Heart left ventricle (tissue), 16 donors: ENCODE data around the gene TLE4. TPM values are rescaled to one million over a fixed set of nuclear protein-coding genes. Genes with fewer than 3 reads are reported as not detected.

Experiments used
- ATAC-seq, 4 donors: fragments of 200-7000 bp; cut with Tn5 transposase; one replicate each; pipeline ENCODE4 v1.9.1; 2020 to 2022; ENCODE audit warnings: moderate library complexity in 4 of 4, mild to moderate bottlenecking in 3 of 4, moderate number of reproducible peaks in 1 of 4
- DNase-seq, 5 donors: peaks; one replicate each; pipeline ENCODE4 v3.0.0-alpha.2; 2020
- H3K27ac ChIP-seq, 12 donors: fragments of 200-600 bp; sonication (generic) in 4 of 12; one replicate each; pipeline versions ENCODE4 v1.5.0 to v1.8.0; 2016 to 2022; ENCODE audit warnings: mild to moderate bottlenecking in 2 of 12
- H3K27me3 ChIP-seq, 9 donors: fragments of 200-600 bp; sonication (generic) in 2 of 9; one replicate each; pipeline versions ENCODE4 v1.5.1 to v1.8.0; 2016 to 2022; ENCODE audit warnings: mild to moderate bottlenecking in 3 of 9
- H3K36me3 ChIP-seq, 9 donors: fragments of 200-600 bp; sonication (generic) in 2 of 9; one replicate each; pipeline versions ENCODE4 v1.5.0 to v1.8.0; 2018 to 2022; ENCODE audit warnings: mild to moderate bottlenecking in 2 of 9
- H3K4me1 ChIP-seq, 12 donors: fragments of 200-600 bp; sonication (generic) in 4 of 12; one replicate each; pipeline versions ENCODE4 v1.5.0 to v1.8.0; 2016 to 2022; ENCODE audit warnings: mild to moderate bottlenecking in 3 of 12
- H3K4me3 ChIP-seq, 12 donors: fragments of 200-600 bp; sonication (generic) in 4 of 12; one replicate each; pipeline versions ENCODE4 v1.5.0 to v1.8.0; 2017 to 2022; ENCODE audit warnings: mild to moderate bottlenecking in 9 of 12, moderate library complexity in 4 of 12
- H3K9me3 ChIP-seq, 12 donors: fragments of 200-600 bp; sonication (generic) in 4 of 12; one replicate each; pipeline versions ENCODE4 v1.5.0 to v1.8.0; 2016 to 2022; ENCODE audit warnings: mild to moderate bottlenecking in 1 of 12
- POLR2A ChIP-seq, 2 donors: fragments of 450-650 bp; IDR thresholded peaks; one replicate each; pipeline ENCODE4 v1.6.1; 2017; ENCODE audit warnings: antibody characterized with exemption in 2 of 2, mild to moderate bottlenecking in 2 of 2, moderate library complexity in 2 of 2
- WGBS, 4 donors: extraction: QIAGEN DNeasy Blood & Tissue Kit in 2 of 4; methylation state at CpG; one replicate each; pipeline versions ENCODE4 v1.1.5 to v1.1.7; 2013 to 2018; 5-methylcytosine and 5-hydroxymethylcytosine counted together
- intact Hi-C, 10 donors: fragments of 100-400 bp; cut with DNase I; formaldehyde crosslinking; loops; one replicate each; pipeline versions ENCODE4 v1.11.1 to v1.14.2; 2022
- polyA plus RNA-seq, 2 donors: library from polyadenylated mRNA; stranded (reverse); fragments of 200-250 nt; gene quantifications; one replicate each; pipeline ENCODE4 v1.2.3, GENCODE V29; 2013
- total RNA-seq, 9 donors: library from RNA; depleted of rRNA in 2 of 9; stranded (reverse); fragments of >200 nt in 2 of 9; fragmentation: NEBNext Ultra II Directional in 3 of 9; extraction: Animal tissue kit (Norgen Biotek cat#: 25700) in 3 of 9; gene quantifications; one replicate each; pipeline versions ENCODE4 v1.1.0 to v1.2.4, GENCODE V29; 2016 to 2023
- TF ChIP-seq, protein P1 (sequence below), 12 donors: fragments of 200-600 bp; sonication (generic) in 4 of 12; IDR thresholded peaks; one replicate each; pipeline versions ENCODE4 v1.5.0 to v1.8.0; 2018 to 2022; ENCODE audit warnings: antibody characterized with exemption in 12 of 12, mild to moderate bottlenecking in 5 of 12
- donor health status: ischemic (EF 13 %, LVEDD 7.1; RV severe dilation, severe dysfunction).
- donor health status: healthy with polysubstance abuse.
- donor health status: DM: no; HTN: yes; CAD: no.
- donor health status: DM: no; HTN: no; CAD: no.
- donor health status: ischemic (EF 25% LVEDD 6.9; RV normal size, moderate dysfunction).
- donor health status: ischemic (EF 25% LVEDD 5.7; RV mildly dilated, moderate dysfunction).
- donor health status: healthy.
- donor health status: DM: yes; HTN: yes; CAD: no.
- donor health status: ischemic (EF 35%, LVEDD 5.7; RV mildly dilated, moderate dysfunction).
- donor health status: nonischemic (EF 11% LVEDD 7.7; RV severe dilation, severe dysfunction).
- donor health status: DM: yes; HTN: yes; CAD: no.
- donor health status: PGD.
- donor health status: ischemic (EF 29% LVEDD 5.4; RV normal size, mild dysfunction).
- donor health status: nonischemic (EF 23%, LVEDD 6.1; RV moderate dilation, normal function).

The TLE4 gene
- total and polyA plus RNA-seq, 11 donors = 3.7 to 23.9 (median 13.8) TPM

- no peaks in the 10 kb centered on the region for H3K9me3 ChIP-seq
- TF ChIP-seq, protein P1, sequence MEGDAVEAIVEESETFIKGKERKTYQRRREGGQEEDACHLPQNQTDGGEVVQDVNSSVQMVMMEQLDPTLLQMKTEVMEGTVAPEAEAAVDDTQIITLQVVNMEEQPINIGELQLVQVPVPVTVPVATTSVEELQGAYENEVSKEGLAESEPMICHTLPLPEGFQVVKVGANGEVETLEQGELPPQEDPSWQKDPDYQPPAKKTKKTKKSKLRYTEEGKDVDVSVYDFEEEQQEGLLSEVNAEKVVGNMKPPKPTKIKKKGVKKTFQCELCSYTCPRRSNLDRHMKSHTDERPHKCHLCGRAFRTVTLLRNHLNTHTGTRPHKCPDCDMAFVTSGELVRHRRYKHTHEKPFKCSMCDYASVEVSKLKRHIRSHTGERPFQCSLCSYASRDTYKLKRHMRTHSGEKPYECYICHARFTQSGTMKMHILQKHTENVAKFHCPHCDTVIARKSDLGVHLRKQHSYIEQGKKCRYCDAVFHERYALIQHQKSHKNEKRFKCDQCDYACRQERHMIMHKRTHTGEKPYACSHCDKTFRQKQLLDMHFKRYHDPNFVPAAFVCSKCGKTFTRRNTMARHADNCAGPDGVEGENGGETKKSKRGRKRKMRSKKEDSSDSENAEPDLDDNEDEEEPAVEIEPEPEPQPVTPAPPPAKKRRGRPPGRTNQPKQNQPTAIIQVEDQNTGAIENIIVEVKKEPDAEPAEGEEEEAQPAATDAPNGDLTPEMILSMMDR (IDR thresholded peaks at IDR 0.05) = no peak
- no peak for TF ChIP-seq POLR2A (IDR thresholded peaks at IDR 0.05)
- H3K36me3 ChIP-seq = peaks cover 0 to 13% (median 11%) of the 10 kb centered on the region in 9 donors
- 85 to 96% (median 96%) methylated on average over 5 of the region's 5 CpGs for WGBS, 4 donors
- ATAC-seq = no peak
- H3K4me1 ChIP-seq = peaks cover 0 to 23% (median 0%) of the 10 kb centered on the region in 12 donors
- H3K4me3 ChIP-seq = no peak overlapping the region
- no peak for DNase-seq
- no peaks in the 10 kb centered on the region for H3K27me3 ChIP-seq
- intact Hi-C loops = no loop called here
- H3K27ac ChIP-seq = no peak overlapping the region
Measured at GRCh38 chr9:79700607-79701360, 129.0 kb downstream of the TLE4 start.

- Histone ChIP-seq H3K27me3 (no peaks in the 10 kb centered on the region), H3K4me3 (no peak overlapping the region), H3K9me3 (no peaks in the 10 kb centered on the region), H3K4me1 (peaks cover 0 to 23% (median 0%) of the 10 kb centered on the region in 12 donors), H3K36me3 (peaks cover 0 to 22% (median 19%) of the 10 kb centered on the region in 9 donors), H3K27ac (peak overlapping the region in 1 of 12 donors; percentile 5)
- no peak for TF ChIP-seq POLR2A (IDR thresholded peaks at IDR 0.05)
- TF ChIP-seq, protein P1 (IDR thresholded peaks at IDR 0.05) = no peak
- 94 to 96% (median 95%) methylated on average over 2 of the region's 2 CpGs for WGBS, 4 donors
- DNase-seq = peak in 2 of 5 donors; percentile 41 to 52
- peak in 3 of 4 donors; percentile 58 to 86 (median 58) for ATAC-seq
- intact Hi-C loops = no loop called here
Measured at GRCh38 chr9:79701651-79702050, 129.9 kb downstream of the TLE4 start.

DNA sequence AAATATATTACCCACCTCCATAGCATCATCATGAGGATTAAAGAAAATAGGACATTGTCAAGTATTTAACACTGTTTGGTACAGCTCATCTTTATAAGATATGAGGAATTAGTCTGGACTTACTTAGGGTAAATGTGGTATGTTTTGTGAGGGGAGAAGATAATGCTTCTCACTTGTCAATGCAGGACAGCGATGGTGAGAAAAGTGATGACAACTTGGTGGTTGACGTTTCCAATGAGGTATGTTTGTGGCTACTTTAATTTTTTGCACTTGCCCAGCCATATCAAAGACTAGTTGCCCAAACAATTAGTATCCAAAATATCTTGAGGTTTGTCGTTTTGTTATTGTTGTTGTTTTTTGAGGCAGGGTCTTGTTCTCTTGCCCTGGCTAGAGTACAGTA lies 133.9 kb downstream of the TLE4 start:
- H3K4me1 ChIP-seq = peaks cover 0 to 13% (median 0%) of the 10 kb centered on the region in 12 donors
- TF ChIP-seq, protein P1 (IDR thresholded peaks at IDR 0.05) = no peak
- no peak for TF ChIP-seq POLR2A (IDR thresholded peaks at IDR 0.05)
- H3K27ac ChIP-seq = no peak overlapping the region
- H3K27me3 ChIP-seq = no peaks in the 10 kb centered on the region
- no peak for ATAC-seq
- DNase-seq = no peak
- H3K36me3 ChIP-seq = peaks cover 0 to 62% (median 57%) of the 10 kb centered on the region in 9 donors
- intact Hi-C loops = no loop called here
- WGBS, 4 donors = 87 to 96% (median 92%) methylated on average over 3 of the region's 3 CpGs
- no peaks in the 10 kb centered on the region for H3K9me3 ChIP-seq
- no peak overlapping the region for H3K4me3 ChIP-seq

- intact Hi-C loops = no loop called here
Measured at GRCh38 chr9:79706512-79706911, 134.7 kb downstream of the TLE4 start.

More at GRCh38 chr9:79706512-79706911, 134.7 kb downstream of the TLE4 start:
- TF ChIP-seq, protein P1 (IDR thresholded peaks at IDR 0.05) = no peak
- no peak for TF ChIP-seq POLR2A (IDR thresholded peaks at IDR 0.05)
- 82 to 89% (median 86%) methylated on average over 5 of the region's 5 CpGs for WGBS, 4 donors
- H3K36me3 ChIP-seq = peaks cover 0 to 70% (median 62%) of the 10 kb centered on the region in 9 donors
- no peaks in the 10 kb centered on the region for H3K9me3 ChIP-seq
- ATAC-seq (no peak), DNase-seq (no peak)
- no peaks in the 10 kb centered on the region for H3K27me3 ChIP-seq
- peaks cover 0 to 6% (median 0%) of the 10 kb centered on the region in 12 donors for H3K4me1 ChIP-seq
- H3K27ac ChIP-seq = no peak overlapping the region
- no peak overlapping the region for H3K4me3 ChIP-seq
